Progenitor cell of endocrine pancreas (in vitro differentiated cells): ENCODE results near the gene CTU2. TPM values are rescaled to one million over a fixed set of nuclear protein-coding genes. Genes with fewer than 3 reads are reported as not detected.

Source experiments
- DNase-seq: peaks from one replicate; pipeline ENCODE4 v3.0.0; 2021; ENCODE audit warnings: low spot score; ENCODE audit not compliant: unreplicated experiment
- H3K27ac Mint-ChIP-seq: 2 replicates; pipeline ENCODE4 v1.8.0; 2021; ENCODE audit warnings: mild to moderate bottlenecking, moderate library complexity, mixed read lengths
- H3K27me3 Mint-ChIP-seq: 2 replicates; pipeline ENCODE4 v1.8.0; 2021; ENCODE audit warnings: mixed read lengths
- H3K36me3 Mint-ChIP-seq: 2 replicates; pipeline ENCODE4 v1.8.0; 2022; ENCODE audit warnings: mixed read lengths; ENCODE audit not compliant: insufficient read depth
- H3K4me1 Mint-ChIP-seq: 2 replicates; pipeline ENCODE4 v1.8.0; 2021; ENCODE audit warnings: low read depth, mixed read lengths
- H3K4me3 Mint-ChIP-seq: 2 replicates; pipeline ENCODE4 v1.8.0; 2021; ENCODE audit warnings: low read depth, mild to moderate bottlenecking, moderate library complexity, mixed read lengths
- H3K9me3 Mint-ChIP-seq: 2 replicates; pipeline ENCODE4 v1.8.0; 2021; ENCODE audit warnings: low read depth, mixed read lengths
- total RNA-seq: library from RNA; stranded (reverse); gene quantifications from 2 replicates; pipeline ENCODE4 v1.2.1, GENCODE V29; 2021
- TF ChIP-seq, protein P1 (sequence below): fragments of 200-600 bp; sonication (generic); IDR thresholded peaks from one replicate; pipeline ENCODE4 v1.5.0; 2021; ENCODE audit warnings: antibody characterized with exemption, mild to moderate bottlenecking; ENCODE audit not compliant: unreplicated experiment

CTU2 gene
- total RNA-seq, 1 donor from 2014 or later: 17.2 TPM

GRCh38 chr16:88703486-88704309 lies 2.6 kb upstream of the CTU2 start:
- H3K4me1 Mint-ChIP-seq: peaks cover 13% of the 10 kb centered on the region
- TF ChIP-seq, protein P1, sequence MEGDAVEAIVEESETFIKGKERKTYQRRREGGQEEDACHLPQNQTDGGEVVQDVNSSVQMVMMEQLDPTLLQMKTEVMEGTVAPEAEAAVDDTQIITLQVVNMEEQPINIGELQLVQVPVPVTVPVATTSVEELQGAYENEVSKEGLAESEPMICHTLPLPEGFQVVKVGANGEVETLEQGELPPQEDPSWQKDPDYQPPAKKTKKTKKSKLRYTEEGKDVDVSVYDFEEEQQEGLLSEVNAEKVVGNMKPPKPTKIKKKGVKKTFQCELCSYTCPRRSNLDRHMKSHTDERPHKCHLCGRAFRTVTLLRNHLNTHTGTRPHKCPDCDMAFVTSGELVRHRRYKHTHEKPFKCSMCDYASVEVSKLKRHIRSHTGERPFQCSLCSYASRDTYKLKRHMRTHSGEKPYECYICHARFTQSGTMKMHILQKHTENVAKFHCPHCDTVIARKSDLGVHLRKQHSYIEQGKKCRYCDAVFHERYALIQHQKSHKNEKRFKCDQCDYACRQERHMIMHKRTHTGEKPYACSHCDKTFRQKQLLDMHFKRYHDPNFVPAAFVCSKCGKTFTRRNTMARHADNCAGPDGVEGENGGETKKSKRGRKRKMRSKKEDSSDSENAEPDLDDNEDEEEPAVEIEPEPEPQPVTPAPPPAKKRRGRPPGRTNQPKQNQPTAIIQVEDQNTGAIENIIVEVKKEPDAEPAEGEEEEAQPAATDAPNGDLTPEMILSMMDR: no peak
- no peaks in the 10 kb centered on the region for H3K27me3 Mint-ChIP-seq
- H3K27ac Mint-ChIP-seq: no peak overlapping the region
- peak overlapping the region; percentile 81 for H3K4me3 Mint-ChIP-seq
- no peaks in the 10 kb centered on the region for H3K9me3 Mint-ChIP-seq
- H3K36me3 Mint-ChIP-seq: no peaks in the 10 kb centered on the region
- DNase-seq: no peak

DNA sequence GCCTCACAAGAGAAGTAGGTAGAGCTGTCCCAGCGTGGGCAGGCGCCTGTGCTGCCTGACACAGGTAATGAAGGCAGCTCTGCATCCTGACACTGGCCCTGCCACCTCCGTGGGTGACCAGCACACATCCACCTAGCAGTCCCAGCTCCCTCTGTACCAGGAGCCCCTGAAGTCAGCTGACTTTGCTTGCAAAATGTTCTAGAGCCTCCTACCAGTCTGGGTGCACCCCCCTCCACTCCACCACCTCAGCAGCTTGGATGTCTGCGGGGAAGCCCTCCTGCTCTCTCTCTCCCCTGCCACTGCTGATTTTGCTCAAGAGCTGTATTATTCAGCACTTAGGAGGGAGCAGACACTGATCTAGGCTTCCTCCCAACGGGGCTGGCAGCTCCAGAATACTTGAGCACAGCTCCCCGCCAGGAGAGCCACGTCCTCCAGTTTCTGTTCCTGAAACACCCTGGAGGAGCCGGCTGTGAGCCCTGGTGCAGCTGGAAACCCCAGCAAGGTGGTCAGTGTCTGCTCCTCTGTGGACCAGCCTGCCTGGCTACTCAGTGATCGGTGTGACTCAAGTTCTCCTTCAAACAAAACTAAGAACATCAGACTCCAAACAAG lies 1.1 kb upstream of the CTU2 start:
- no peaks in the 10 kb centered on the region for H3K9me3 Mint-ChIP-seq
- TF ChIP-seq, protein P1: no peak
- no peaks in the 10 kb centered on the region for H3K36me3 Mint-ChIP-seq
- peak overlapping the region; percentile 77 for H3K27ac Mint-ChIP-seq
- peak overlapping the region; percentile 81 for H3K4me3 Mint-ChIP-seq
- H3K4me1 Mint-ChIP-seq: peaks cover 13% of the 10 kb centered on the region
- no peaks in the 10 kb centered on the region for H3K27me3 Mint-ChIP-seq
- DNase-seq: no peak

DNA sequence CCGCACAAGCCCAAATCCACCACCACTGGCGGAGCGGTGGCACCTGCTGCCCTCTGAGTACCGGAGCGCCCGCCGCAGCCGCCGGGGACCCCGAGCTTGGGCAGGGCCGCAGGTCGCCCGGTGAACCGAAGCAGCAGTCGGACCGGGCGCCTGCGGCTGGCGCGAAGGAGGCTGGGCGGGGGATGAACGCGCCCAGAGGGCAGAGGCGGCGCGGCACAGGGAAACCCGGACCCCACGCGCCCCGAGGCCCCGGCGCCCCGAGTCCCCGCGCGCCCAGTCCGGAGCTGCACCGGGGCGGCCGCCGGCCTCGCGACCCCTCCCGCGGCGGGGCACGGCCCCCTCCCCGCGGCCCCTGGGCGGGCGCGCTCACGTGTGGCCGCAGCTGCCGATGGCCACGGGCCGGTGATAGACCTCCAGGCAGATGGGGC lies 488 bp upstream of the CTU2 start:
- TF ChIP-seq, protein P1: no peak
- Mint-ChIP-seq H3K4me3 (peak overlapping the region; percentile 81), H3K9me3 (no peaks in the 10 kb centered on the region), H3K4me1 (peaks cover 13% of the 10 kb centered on the region), H3K27ac (no peak overlapping the region), H3K27me3 (no peaks in the 10 kb centered on the region), H3K36me3 (no peaks in the 10 kb centered on the region)
- no peak for DNase-seq

DNA sequence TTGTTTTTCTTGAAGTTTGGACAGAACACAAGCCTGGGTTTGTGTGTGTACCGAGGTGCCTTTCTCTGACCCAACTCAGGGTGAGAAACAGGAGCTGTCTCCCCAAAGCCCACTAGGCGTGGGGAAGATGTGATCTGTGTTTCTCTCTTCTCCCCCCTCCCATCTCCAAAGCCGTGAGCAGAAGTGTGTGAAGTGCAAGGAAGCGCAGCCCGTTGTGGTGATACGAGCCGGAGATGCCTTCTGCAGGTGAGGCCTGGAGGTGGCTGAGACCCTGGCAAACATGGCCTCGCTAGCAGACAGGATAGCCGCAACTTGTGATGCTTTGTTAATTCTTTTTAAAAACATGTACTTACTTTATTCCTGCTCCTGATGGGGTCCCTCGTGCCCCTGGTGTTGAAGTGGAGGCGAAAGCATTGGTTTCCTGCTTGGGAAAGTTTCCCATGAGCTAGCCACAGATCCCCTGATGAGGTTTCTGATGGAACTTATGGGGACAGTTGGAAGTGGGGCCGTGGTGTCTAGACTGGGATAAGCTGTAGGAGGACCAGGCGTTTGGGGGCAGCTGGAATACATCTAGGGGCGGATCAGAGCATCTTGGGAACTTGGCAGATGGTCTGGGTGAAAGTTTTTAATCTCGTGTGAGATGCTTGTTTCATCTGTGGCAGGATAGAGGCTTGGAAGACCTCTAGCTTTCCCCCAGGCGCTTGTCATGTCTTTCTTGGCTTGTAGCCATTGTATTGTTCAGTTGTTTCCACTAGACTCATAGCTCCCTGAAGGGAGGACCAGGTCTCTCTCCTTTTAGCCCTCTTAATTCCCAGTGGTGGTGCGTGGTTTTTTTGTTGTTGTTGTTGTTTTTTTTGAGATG lies 893 bp downstream of the CTU2 start:
- peaks cover 13% of the 10 kb centered on the region for H3K4me1 Mint-ChIP-seq
- TF ChIP-seq, protein P1: no peak
- no peaks in the 10 kb centered on the region for H3K27me3 Mint-ChIP-seq

DNA sequence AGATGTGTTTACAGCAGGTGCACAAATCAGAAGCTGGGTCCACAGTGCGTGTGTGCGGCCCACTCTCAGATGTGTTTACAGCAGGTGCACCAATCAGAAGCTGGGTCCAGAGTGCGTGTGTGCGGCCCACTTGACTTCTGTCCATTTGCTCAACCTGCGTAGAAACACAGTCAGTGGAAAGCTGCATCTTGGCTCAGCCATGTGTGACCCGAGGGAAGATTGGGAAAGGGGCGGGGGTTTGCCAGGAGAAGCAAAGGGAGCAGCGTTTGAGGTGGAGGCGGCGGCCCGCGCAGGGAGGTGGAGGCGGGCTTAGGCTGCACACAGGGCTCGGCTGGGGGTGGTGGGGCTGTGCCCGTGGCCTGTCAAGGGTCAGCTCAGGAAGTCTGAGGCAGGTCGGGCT lies 4.3 kb downstream of the CTU2 start:
- Mint-ChIP-seq H3K27ac (no peak overlapping the region), H3K9me3 (no peaks in the 10 kb centered on the region)
- TF ChIP-seq, protein P1: no peak

More for the DNA sequence above, 893 bp downstream of the CTU2 start:
- H3K36me3 Mint-ChIP-seq: no peaks in the 10 kb centered on the region
- peak overlapping the region; percentile 64 for H3K4me3 Mint-ChIP-seq
- no peak overlapping the region for H3K27ac Mint-ChIP-seq
- no peaks in the 10 kb centered on the region for H3K9me3 Mint-ChIP-seq
- DNase-seq: no peak

More for the DNA sequence above, 4.3 kb downstream of the CTU2 start:
- peaks cover 7% of the 10 kb centered on the region for H3K4me1 Mint-ChIP-seq
- no peak for DNase-seq
- no peak overlapping the region for H3K4me3 Mint-ChIP-seq
- no peaks in the 10 kb centered on the region for H3K27me3 Mint-ChIP-seq
- H3K36me3 Mint-ChIP-seq: no peaks in the 10 kb centered on the region
